ENCODE results near the gene NCBP3. TPM values are rescaled to one million over a fixed set of nuclear protein-coding genes. Genes with fewer than 3 reads are reported as not detected.

NCBP3 gene
- total RNA-seq, 4 donors from 2014 or later, result 15.0 to 33.9 (median 21.9) TPM

GRCh38 chr17:3799181-3799945 lies 46.7 kb downstream of the NCBP3 start:
- Histone ChIP-seq H3K9me3 (no peaks in the 10 kb centered on the region), H3K4me3 (no peak overlapping the region), H3K4me1 (peaks cover 5 to 23% (median 22%) of the 10 kb centered on the region in 4 donors), H3K27me3 (peaks cover 0 to 5% (median 0%) of the 10 kb centered on the region in 4 donors), H3K27ac (replicated peaks in 1 of 4) (no peak overlapping the region), H3K36me3 (no peaks in the 10 kb centered on the region)
- intact Hi-C loops (cut with DNase I), result no loop called here
- no peak for TF ChIP-seq EP300 (IDR thresholded peaks at IDR 0.05)
- TF ChIP-seq POLR2AphosphoS5 (IDR thresholded peaks at IDR 0.05), result no peak
- TF ChIP-seq CTCF (IDR thresholded peaks at IDR 0.05), result no peak
- TF ChIP-seq POLR2A (IDR thresholded peaks at IDR 0.05; ENCODE audit: low read depth), result no peak
- DNase-seq (ENCODE audit: extremely low spot score), result no peak
- WGBS, result 80% methylated on average over 12 of the region's 12 CpGs

GRCh38 chr17:3798273-3799180 lies 47.5 kb downstream of the NCBP3 start:
- intact Hi-C loops (cut with DNase I), result no loop called here
- 87% methylated on average over 15 of the region's 15 CpGs for WGBS
- H3K4me3 ChIP-seq, result no peak overlapping the region

GRCh38 chr17:3796822-3797170 lies 49.2 kb downstream of the NCBP3 start:
- Histone ChIP-seq H3K27ac (replicated peaks in 1 of 4) (no peak overlapping the region), H3K9me3 (no peaks in the 10 kb centered on the region), H3K4me1 (peaks cover 2 to 9% (median 5%) of the 10 kb centered on the region in 4 donors), H3K4me3 (no peak overlapping the region), H3K27me3 (peaks cover 0 to 5% (median 0%) of the 10 kb centered on the region in 4 donors), H3K36me3 (no peaks in the 10 kb centered on the region)
- no peak for DNase-seq (ENCODE audit: extremely low spot score)
- 84% methylated on average over 9 of the region's 9 CpGs for WGBS
- TF ChIP-seq POLR2AphosphoS5 (IDR thresholded peaks at IDR 0.05) (no peak), POLR2A (IDR thresholded peaks at IDR 0.05; ENCODE audit: low read depth) (no peak), CTCF (IDR thresholded peaks at IDR 0.05) (no peak), EP300 (IDR thresholded peaks at IDR 0.05) (no peak)
- intact Hi-C loops (cut with DNase I), result no loop called here

More at GRCh38 chr17:3798273-3799180, 47.5 kb downstream of the NCBP3 start:
- Histone ChIP-seq H3K9me3 (no peaks in the 10 kb centered on the region), H3K4me1 (peaks cover 5 to 19% (median 19%) of the 10 kb centered on the region in 4 donors), H3K27ac (replicated peaks in 1 of 4) (no peak overlapping the region), H3K27me3 (peaks cover 0 to 5% (median 0%) of the 10 kb centered on the region in 4 donors), H3K36me3 (no peaks in the 10 kb centered on the region)
- DNase-seq (ENCODE audit: extremely low spot score), result no peak
- TF ChIP-seq CTCF (IDR thresholded peaks at IDR 0.05) (no peak), POLR2AphosphoS5 (IDR thresholded peaks at IDR 0.05) (no peak), POLR2A (IDR thresholded peaks at IDR 0.05; ENCODE audit: low read depth) (no peak), EP300 (IDR thresholded peaks at IDR 0.05) (no peak)

- TF ChIP-seq EP300 (IDR thresholded peaks at IDR 0.05) (no peak), POLR2A (IDR thresholded peaks at IDR 0.05; ENCODE audit: low read depth) (no peak), CTCF (IDR thresholded peaks at IDR 0.05) (no peak), POLR2AphosphoS5 (IDR thresholded peaks at IDR 0.05) (no peak)
- Histone ChIP-seq H3K4me1 (peaks cover 0 to 8% (median 4%) of the 10 kb centered on the region in 4 donors), H3K9me3 (no peaks in the 10 kb centered on the region), H3K27me3 (peaks cover 0 to 5% (median 0%) of the 10 kb centered on the region in 4 donors), H3K4me3 (no peak overlapping the region), H3K27ac (replicated peaks in 1 of 4) (no peak overlapping the region), H3K36me3 (no peaks in the 10 kb centered on the region)
- DNase-seq (ENCODE audit: extremely low spot score), result no peak
- 80% methylated on average over 14 of the region's 17 CpGs for WGBS
- intact Hi-C loops (cut with DNase I), result no loop called here
Observed at GRCh38 chr17:3796110-3796821, 49.8 kb downstream of the NCBP3 start.
